SIG-M5 treated with dmso at 0.1 percent for 504 hours (cell line): ENCODE data around the gene PLCB4.
"Not testable (repeated sequence)": the region's sequence is repeated elsewhere in the genome, so short reads cannot be mapped to it uniquely, and the experiment has no call there.

Experiments
- DNase-seq: peaks from one replicate; lab custom pipeline; 2025; ENCODE audit not compliant: unreplicated experiment; lab: John Stamatoyannopoulos, UW

Gene PLCB4

DNA sequence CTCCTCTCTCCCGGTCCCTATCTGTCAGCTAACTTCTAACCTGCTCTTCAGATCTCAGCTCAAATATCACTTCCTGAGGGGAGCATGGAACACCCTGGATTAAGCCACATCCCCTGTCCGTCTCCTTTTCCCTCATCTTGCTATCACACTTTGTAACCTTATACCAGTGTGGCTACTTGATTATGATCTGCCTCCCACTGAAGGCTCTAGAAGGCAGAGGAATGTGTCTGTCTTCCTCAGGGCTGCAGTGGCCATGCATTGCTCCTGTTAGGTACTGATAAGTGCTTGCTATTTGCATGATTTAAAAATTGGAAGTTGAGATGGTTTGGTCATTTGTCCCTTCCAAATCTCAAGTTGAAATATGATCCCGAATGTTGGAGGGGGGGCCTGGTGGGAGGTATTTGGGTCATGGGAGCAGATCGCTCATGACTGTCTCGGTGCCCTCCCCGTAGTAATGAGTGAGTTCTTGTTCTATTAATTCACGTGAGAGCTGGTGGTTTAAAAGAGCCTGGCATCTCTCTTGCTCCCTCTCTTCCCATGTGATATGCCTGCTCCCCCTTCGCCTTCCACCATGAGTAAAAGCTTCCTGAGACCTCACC lies 71.4 kb downstream of the PLCB4 start:
- DNase-seq, result no peak

DNA sequence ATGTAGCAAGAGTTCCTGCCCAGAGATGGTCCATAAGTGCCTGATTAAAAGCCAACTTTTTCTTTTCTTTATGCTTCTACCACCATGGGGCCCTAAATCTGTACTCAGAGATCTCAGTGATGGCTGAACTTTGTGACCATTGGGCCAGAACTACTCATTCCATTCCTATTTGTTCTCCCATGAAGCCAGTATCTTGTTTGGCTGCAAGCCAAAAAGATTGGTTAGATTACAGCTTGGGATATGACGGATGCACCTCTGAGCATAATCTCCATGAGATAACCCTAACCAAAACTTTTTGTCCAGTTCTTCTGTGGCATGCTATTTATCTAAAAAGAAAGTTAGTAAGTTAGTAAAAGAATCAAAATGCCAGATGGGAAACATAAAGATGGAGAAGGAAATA lies 72.2 kb downstream of the PLCB4 start:
- DNase-seq, result no peak

DNA sequence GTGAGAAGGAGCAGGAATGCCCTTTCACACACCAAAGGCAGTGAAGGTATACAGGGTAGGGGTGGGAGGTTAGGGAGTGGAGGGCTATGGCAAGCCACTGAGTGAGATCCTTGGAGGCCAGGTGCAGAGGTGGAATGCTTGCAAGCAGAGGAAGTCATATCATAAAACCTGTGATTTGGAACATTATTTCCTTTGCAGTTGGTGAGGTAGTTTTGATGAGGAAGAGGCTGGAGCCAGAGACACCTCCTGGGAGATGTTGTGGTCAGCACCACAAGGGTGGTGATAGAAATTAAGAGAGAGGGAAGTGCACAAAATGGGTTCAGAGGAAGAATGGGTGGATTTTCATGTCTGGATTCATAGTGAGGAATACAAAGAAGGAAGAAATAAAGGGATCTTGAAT lies 73.0 kb downstream of the PLCB4 start:
- DNase-seq, result no peak

GRCh38 chr20:9142809-9143208 lies 73.9 kb downstream of the PLCB4 start:
- no peak for DNase-seq

DNA sequence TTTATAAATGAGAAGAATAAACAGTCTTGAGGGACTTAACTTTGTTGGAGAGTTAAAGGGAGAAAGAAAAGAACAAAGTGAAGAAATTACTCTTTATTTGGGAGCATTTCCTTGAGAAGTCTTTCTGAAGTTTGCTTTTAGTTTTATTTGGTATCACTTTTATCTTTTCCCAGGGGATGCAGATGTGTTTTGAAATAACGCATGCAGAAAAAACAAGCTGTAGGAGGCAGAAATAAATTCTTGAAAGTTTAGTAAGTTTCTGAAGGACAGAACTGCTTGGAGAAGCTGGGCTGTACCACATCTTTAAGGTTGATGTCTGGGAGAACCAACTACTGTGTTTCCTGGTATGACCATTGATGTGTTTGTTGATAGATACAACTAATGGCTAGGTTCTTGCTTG lies 75.0 kb downstream of the PLCB4 start:
- DNase-seq, result no peak

GRCh38 chr20:9144643-9145042 lies 75.8 kb downstream of the PLCB4 start:
- no peak for DNase-seq

DNA sequence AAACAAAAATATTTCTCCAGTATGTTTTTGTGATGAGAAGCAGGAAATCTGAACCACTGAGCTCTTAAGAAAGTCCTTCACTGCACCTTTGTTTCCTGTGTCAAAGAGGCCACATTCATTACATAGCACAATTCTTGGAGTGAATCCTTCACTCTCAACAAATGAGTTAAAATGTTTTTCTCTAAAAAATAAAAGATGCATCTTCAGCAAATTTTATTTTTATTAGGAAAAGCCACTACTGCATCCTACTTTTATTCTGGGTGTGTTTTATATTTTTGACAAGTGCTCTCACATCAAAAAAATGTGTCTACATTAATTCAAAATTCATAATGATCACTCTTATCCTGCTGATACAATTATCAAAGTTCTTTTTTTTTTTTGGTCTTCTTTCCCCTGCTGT lies 76.3 kb downstream of the PLCB4 start:
- no peak for DNase-seq

- DNase-seq, result no peak
Observed at GRCh38 chr20:9146649-9147048, 77.8 kb downstream of the PLCB4 start.

DNA sequence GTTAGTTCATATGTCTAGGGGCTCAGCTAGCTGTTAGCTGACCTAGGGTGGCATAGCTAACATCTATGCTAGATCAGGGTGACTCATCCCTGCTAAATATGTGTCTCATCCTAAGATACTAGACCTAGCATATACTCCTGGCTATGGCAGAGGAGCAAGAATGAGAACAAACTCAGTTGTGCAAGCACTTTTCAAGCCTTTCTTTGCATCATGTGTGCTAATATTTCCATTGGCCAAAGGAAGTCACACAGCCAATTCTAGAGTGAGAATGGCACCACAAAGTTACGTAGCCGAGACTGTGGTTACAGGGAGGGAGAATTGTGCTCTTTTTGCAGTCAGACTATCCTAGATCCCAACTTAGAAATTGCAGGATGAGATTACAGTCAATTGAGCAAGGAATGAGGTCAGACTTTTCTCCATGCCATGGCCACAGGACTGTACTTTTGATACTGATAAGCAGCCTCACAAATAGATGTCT lies 78.7 kb downstream of the PLCB4 start:
- DNase-seq, result no peak

- no peak for DNase-seq
Observed at GRCh38 chr20:9148291-9148690, 79.4 kb downstream of the PLCB4 start.

GRCh38 chr20:9149087-9149486 lies 80.2 kb downstream of the PLCB4 start:
- no peak for DNase-seq

- DNase-seq, result no peak
Observed at GRCh38 chr20:9149796-9150195, 80.9 kb downstream of the PLCB4 start.

DNA sequence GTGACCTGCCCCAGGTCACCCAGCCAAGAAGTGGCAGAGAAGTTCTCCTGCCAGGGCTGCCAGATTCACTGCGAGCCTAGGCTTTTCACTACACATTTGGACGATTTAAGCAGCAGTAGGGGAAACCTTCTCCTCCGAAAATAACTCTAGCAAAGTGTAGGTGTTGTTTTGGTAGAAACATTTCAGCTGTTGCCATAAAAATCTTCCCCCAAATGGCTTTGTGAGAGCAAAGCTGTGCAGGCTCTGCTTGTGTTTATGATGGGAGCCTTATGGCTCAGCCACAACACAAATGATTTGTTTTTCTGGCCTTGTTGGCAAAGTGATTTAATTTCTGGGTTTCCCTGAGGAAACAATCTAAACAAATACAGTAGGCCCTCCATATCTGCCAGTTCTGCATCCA lies 81.8 kb downstream of the PLCB4 start:
- no peak for DNase-seq

DNA sequence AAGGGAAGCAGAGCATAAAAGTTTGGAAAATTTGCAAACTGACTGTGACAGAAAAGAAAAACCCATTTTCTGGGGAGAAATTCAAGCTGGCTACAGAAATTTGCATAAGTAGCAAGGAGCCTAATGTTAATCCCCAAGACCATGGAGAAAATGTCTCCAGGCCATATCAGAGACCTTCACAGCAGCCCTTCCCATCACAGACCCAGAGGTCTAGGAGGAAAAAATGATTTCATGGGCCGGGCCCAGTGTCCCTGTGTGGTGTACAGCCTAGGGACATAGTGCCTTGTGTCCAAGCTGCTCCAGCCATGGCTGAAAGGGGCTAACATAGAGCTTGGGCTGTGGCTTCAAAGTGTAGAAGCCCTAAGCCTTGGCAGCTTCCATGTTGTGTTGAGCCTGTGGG lies 83.3 kb downstream of the PLCB4 start:
- DNase-seq, result not testable (repeated sequence)

- DNase-seq, result no peak
Observed at GRCh38 chr20:9154464-9155024, 85.7 kb downstream of the PLCB4 start.

DNA sequence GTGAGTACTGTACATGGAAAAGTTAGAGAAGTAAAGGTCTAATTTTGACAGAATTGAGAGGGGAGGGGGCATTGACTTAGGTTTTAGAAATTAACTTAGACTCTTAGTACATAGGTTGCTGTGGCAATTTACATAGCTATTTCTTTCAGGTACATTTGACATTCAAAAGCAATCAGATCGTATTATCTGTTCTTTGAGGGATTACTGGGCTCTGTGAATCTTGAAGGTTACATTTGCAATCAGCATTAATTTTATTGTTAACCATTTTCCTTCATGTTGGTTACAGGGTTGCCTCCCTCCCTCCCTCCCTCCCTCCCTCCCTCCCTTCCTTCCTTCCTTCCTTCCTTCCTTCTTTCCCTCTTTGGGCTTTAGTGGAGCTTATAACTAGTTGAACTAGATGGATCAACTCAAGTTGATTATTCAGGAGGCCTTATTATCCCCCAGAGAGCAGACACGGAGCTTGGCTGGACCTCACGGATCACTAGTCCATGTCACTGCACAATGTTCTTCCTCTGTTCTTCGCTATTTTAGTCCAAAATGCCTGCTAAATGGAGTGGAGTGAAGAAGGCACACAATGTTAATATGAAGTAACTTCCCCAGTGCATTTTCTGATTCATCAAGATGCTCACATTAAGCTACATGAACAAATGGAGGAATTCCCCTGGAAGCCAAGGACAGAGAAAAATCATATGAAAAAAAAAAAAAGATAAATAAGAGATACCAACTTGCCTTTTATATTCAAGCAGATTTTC lies 87.8 kb downstream of the PLCB4 start:
- no peak for DNase-seq

DNA sequence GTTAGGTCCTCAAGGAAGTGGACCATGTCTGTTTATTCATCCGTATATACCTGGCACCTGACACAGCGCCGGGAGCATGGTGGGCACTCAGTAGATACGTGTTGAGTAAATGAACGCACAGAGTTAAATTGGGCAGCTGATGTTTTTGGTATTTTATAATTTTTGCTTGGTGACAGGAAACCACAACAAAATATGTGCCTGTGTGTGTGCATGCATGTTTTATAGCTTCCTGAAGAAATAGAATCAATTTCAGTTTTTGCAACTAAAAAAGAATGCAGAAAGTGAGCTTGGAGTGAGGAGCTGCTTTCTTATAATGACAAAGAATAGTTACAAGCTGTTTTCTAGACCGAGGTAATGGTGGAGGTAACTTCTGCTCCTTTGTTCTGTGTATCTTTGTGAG lies 91.4 kb downstream of the PLCB4 start:
- DNase-seq, result no peak

- no peak for DNase-seq
Observed at GRCh38 chr20:9160757-9161156, 91.9 kb downstream of the PLCB4 start.

DNA sequence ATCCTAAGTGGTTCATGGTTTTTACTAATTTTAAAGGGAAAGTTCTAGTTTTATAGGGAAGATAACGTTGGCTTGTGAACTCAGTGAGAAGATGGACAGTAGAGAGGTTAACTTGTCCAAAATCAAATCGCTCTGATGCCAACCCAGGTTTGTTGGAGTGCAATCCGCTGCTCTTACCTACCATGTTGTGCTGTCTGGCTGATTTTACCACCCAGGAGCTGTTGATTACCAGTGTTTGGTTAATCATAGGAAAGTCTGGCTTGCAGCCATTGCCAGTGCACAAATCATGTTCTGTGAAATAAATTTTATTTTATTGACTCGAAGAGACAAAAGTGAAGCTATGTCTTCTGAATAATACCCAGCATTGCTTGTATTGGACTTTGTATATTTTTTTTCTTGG lies 92.4 kb downstream of the PLCB4 start:
- DNase-seq, result no peak

GRCh38 chr20:9163251-9163650 lies 94.4 kb downstream of the PLCB4 start:
- no peak for DNase-seq

DNA sequence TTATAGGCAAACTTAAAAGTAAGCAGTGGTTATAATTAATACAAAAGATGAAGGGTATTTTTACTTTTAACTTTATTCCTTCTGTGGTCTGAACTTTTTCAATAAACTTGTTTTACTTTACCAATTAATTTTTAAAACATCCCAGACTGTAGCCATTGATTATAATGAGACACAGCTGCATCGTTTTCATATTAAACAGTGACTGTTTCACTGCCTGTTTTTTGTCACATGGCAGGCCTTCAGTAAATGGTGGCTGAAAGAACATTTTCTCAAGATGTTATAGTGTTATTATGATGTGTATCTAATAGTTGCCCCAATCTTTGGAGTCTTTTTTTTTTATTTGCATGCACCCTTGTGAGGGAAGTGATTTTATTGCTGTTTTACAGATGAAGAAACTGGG lies 95.1 kb downstream of the PLCB4 start:
- DNase-seq, result no peak

DNA sequence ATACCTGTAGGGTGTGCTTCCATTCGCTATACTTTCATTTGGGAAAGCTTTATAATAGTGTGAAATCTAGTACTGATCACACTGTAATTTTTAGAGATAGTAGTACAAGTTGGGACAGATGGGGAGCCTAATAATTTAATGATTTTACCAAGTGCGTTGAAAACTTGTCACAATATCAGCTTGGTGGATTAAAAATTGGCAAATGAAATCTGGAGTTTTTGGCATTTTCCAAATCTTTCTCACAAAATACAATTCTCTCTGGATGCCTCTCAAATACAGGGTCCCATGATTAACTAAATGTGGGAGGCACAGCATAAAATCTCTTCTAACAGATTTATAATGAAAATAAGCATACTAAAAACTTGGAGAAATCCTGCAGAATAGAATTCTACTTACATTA lies 96.4 kb downstream of the PLCB4 start:
- no peak for DNase-seq
